CD4-positive, alpha-beta T cell treated with Interleukin-1 beta for 1 hour (primary cell): Measurements from ENCODE around the gene CD7.

Experiments
- DNase-seq, 2 donors: peaks; one replicate each; pipeline ENCODE4 v3.0.0-alpha.2; 2020 to 2022

The CD7 gene

DNA sequence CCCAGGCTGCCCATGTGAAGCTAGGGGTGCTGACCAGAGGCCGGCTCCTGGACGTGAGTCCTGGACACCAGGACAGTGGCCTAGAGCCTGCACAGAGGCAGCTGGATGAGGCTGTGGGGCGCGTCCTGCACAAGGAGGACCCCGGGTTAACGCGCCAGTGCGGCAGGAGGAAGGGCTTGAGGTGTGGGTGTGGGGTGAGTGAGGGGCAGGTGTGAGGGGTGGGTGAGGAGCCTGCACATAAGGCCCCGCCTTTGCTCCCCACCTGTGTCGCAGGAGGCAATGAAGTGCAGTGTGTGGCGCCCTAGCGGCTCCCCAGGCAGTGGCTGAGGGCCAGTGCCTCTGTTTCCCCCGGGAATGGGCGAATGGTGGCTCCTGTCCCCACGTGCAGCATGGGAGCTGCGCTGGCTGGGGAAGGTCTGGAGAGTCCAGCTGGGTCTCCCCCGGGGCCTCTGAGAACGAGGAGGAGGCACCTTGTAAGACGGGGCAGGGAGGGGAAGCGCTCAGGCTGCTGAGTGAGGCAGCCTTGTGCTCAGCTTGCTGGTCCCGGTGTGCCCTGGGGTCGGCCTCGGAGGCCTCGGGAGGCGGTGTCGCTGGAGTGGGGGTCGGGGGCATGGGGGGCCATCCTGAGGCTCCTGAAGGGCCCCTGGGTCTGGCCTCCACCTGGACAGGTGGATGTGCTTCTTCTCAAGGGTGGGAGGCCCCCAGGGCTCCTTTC lies 3.2 kb downstream of the CD7 start:
- DNase-seq = no peak

DNA sequence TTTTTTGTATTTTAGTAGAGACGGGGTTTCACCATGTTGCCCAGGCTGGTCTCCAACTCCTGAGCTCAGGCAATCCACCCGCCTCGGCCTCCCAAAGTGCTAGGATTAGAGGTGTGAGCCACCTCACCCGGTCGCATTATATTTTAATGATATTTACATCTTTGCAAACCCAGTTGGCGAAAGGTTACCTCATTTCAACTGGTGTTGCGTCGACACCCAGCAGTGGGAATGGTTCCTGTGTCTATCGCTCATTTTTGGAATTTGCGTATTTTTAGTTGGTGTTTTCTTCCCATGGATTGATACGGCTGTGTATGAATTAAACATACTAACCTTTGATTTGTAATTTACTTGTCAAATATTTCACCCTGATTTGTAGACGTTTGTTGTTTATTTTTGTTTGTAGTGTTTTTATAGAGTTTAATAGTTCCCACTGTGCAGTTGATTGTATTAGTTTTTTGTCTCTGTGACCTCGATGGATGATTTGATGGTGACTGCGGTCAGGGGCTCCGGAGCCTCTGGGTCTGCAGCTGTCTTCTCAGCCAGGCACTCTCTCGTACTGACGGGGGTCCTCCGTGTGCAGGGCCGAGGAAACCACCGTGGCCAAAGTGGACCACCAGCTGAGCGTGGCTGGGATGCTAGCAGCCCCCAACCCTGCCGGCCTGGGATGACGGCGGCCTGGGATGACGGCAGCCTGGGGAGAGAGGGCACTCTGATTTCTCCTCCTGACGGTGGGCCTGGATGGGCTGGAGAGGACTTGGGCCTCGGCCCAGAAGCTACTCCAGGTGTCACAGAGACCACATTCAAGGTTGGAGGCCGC lies 4.0 kb downstream of the CD7 start:
- DNase-seq = no peak

DNA sequence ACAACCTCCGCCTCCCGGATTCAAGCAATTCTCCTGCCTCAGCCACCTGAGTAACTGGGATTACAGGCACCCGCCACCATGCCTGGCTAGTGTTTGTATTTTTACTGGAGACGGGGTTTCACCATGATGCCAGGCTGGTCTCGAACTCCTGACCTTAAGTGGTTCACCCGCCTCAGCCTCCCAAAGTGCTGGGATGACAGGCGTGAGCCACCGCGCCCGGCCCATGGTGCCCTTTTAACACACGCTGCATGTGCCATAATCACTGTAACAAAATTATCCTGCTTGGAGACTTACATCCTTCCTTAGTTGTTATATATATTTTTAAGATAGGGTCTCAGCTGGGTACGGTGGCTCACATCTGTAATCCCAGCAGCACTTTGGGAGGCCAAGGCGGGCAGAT lies 5.4 kb downstream of the CD7 start:
- no peak for DNase-seq

DNA sequence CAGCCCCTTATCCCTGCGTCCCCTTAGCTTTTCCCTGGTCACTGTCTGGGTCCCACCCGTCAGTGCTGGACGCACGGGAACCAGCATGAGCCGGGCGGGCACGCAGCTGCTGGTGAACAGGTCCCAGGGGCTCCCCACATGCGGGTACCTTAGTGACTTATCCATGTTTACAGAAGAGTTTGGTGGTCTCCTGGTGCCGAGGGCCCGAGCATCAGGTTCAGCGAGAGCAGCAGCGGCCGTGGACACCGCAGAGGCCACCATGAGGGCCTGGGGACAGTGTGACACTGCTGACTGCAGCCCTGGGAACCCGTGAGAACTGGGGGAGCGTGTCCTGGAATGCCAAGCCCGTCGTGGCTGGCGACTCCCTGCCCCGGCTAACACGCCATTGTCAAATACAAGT lies 6.5 kb downstream of the CD7 start:
- no peak for DNase-seq

DNA sequence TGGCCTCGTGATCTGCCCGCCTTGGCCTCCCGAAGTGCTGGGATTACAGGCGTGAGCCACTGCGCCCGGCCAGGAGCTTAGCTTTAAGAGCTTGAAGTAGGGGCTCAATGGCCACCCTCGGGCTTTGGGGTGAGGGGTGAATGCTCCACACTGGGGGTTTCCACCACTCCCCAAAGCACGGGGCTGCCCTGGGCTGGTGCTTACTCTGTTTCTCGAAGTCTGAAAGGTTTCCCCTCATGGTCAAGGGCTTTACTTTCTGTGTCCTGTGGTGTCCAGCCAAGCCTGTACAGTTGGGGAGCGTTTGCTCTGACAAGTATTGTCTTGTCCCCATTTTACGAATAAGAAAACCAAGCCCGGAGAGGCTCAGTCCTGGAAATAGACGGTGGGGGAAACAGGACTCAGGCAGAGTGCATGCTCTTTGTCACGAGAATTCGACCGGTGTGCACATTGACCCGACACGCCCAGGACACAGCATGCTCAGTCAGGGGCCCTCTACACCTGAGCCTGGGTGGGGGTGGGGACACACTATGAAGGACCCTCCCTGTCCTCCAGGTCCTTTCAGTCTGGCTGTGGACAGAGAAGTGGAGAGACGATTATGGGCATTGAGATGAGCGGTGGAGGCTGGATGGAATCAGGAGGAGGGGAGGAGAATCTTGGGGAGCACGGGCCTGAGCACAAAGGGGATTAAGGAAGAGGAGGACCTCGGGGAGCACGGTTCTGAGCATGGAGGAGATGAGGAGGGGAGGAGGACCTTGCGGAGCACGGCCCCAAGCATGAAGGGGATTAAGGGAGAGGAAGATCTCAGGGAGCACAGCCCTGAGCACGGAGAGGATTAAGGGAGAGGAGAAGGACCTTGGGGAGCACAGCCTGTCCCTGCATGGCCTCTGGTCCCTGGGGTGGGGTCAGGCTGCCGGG lies 7.5 kb downstream of the CD7 start:
- DNase-seq = no peak

- no peak for DNase-seq
These were observed 11.6 kb downstream of the CD7 start for GRCh38 chr17:82305727-82306300.

- DNase-seq = no peak
These were observed 12.3 kb downstream of the CD7 start for GRCh38 chr17:82304826-82305726.

DNA sequence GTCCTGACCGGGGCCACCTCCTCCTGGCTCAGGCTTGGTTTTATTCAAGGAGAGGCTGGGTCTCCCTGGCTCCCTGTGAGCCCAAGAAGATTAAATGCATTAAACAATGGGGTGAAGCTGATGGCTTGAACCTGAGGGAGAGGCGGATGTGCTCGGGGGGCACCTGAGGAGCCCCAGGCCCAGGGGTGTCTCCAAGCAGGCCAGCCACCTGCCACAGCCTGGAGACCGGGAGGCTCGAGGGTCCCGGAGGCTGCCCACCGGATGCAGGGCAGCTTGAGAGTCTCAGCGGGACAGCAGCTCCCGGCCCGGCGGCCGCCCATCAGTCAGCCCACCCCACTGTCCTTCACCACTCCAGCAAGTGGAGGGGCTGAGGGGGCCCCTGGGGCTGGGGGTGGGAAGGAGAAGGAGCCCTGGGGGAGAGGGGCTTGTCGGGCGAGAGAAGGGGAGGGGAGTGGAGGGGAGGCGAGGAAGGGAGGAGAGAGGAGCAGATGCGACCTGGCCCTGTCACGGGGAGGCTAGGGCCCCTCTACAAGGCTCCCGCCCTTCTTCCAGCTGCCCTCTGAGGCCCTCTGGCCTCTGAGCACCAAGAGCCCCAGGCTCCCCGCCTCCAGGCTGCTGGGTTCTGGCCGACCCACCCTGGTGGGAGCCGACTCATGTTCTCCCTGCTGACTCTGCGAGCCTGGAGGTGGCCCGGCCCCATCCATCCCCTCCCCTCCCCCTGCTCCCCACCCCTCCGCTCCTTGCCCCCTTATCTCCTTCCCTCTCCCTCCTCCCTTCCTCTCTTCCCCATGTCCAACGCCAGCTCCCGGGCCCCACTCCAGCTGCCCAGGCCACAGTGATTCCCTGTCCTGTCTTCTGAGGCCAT lies 13.2 kb downstream of the CD7 start:
- DNase-seq = no peak

- DNase-seq = peak; percentile 37 to 49
These were observed 14.1 kb downstream of the CD7 start for GRCh38 chr17:82302991-82303943.

GRCh38 chr17:82302568-82302963 lies 14.8 kb downstream of the CD7 start:
- DNase-seq = no peak

GRCh38 chr17:82301916-82302567 lies 15.4 kb downstream of the CD7 start:
- DNase-seq = peak; percentile 46 to 49

DNA sequence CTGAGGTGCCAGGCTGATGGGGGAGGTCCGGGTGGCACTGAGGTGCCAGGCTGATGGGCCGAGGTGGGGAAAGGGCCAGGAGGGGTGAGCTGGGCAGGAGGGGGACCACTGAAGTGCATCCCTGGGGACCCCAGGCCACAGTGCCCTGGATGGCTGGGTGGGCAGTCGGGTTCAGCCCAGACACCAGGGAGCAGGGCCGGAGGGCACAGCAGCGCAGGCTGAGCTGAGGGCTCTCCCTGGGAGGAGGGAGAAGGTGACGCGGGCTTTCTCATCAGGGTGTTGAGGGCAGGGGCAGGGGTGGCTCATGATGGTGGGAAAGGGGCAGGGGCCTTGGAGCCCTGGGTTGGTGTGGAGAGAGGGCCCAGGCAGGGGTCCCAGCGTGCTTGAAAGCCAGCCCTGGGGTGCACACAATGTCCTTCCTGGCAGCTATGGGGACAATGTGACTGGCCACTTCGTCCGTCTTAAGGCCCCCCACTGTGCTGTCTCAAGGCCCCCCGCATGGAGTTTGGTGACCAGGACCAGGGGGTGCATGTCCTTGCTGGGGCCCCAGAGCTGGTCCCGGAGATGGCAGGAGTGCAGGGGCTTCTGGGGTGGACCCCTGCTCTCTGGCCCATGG lies 16.0 kb downstream of the CD7 start:
- no peak for DNase-seq

DNA sequence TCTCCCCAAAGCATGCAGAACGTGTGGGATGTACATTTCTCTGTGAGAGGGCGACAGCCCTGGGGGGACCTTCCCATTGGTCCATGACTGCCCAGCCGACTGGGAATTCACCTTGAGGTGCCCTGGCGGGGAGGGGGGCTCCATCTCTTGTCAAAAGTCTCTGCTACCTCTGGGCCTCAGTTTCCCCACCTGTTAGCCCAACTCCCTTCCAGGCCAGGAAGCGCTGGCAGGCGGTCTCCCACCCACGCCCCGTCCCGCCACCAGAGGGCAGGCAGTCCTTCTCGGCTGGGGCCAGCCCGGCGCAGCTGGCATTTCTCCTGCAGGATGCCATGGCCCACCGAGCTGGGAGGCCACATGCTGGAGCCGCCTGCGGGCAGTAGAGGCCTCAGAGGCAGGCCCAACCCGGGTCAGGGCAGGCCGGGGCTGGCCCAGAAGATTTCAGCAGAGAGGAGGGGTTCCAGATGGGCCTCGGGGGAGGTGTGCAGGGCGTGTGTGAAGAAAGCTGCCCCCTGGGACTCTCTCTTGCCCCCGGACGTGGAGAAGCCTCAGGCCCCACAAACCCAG lies 16.6 kb downstream of the CD7 start:
- peak; percentile 70 to 72 for DNase-seq

GRCh38 chr17:82300228-82300627 lies 17.2 kb downstream of the CD7 start:
- DNase-seq = no peak

DNA sequence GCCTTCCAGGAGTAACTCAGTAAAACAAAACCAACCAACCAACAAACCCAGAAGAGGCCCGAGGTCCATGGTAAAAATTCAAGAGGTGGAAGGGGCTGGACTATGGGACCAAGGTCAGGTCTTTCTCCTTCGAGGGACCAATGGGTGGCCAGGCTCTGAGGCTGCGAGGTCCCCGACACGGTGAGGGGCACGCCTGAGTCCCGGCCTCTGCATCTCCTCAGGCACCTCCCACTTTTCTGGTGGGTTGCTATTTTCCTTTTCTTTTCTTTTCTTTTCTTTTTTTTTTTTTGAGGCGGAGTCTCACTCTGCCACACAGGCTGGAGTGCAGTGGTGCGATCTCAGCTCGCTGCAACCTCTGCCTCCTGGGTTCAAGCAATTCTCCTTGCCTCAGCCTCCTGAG lies 18.0 kb downstream of the CD7 start:
- DNase-seq = no peak

- no peak for DNase-seq
These were observed 18.6 kb downstream of the CD7 start for GRCh38 chr17:82298538-82299421.
